Stimulated activated naive CD8-positive, alpha-beta T cell treated with anti-CD3 and anti-CD28 coated beads, Interleukin-15, amount 100 ng/mL, for 72 hours (primary cell): ENCODE results near the gene S100A6.

Source experiments
- ATAC-seq: fragments of 150-1000 bp; cut with Tn5 transposase; 2 replicates; pipeline ENCODE4 v1.10.0; 2021; ENCODE audit warnings: mild to moderate bottlenecking, moderate library complexity
- DNase-seq, 2 donors: peaks; one replicate each; pipeline ENCODE4 v3.0.0; 2021 to 2022
- H3K27ac Mint-ChIP-seq, 2 donors: one replicate each; pipeline ENCODE4 v1.8.0; 2022; ENCODE audit warnings: mild to moderate bottlenecking in 2 of 2, mixed read lengths in 2 of 2, moderate library complexity in 2 of 2
- H3K27me3 Mint-ChIP-seq: one replicate; pipeline ENCODE4 v1.8.0; 2022; ENCODE audit warnings: mixed read lengths
- H3K4me1 Mint-ChIP-seq: one replicate; pipeline ENCODE4 v1.8.0; 2022; ENCODE audit warnings: mild to moderate bottlenecking, mixed read lengths
- H3K4me3 Mint-ChIP-seq, 2 donors: one replicate each; pipeline ENCODE4 v1.8.0; 2022; ENCODE audit warnings: mild to moderate bottlenecking in 2 of 2, mixed read lengths in 2 of 2, moderate library complexity in 1 of 2
- H3K9me3 Mint-ChIP-seq, 2 donors: one replicate each; pipeline ENCODE4 v1.8.0; 2022; ENCODE audit warnings: mixed read lengths in 2 of 2

S100A6 gene

DNA sequence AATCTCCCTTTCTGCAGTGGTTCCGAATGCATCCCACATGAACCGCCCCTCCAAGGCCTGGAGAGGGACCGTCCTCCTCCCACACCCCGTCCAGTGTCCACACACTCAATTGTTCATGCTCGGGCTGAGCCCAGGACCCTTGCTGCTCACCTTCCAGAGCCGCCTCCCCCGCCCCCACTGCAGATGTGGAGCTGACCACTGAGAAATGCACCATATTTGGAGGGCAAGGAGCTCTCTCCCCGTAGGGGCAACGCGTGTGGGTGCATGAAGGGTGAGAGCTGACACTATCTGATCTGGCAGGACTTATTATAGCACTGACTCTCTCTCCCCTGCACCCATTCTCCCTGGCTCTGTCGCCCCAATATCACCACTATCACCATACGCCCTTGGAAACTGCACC is 17.3 kb upstream of the S100A6 start:
- Mint-ChIP-seq H3K27ac (no peak overlapping the region), H3K4me3 (no peak overlapping the region), H3K27me3 (no peaks in the 10 kb centered on the region), H3K4me1 (peaks cover 27% of the 10 kb centered on the region), H3K9me3 (no peaks in the 10 kb centered on the region)
- DNase-seq = no peak
- no peak for ATAC-seq

- Mint-ChIP-seq H3K4me1 (peaks cover 31% of the 10 kb centered on the region), H3K27me3 (no peaks in the 10 kb centered on the region), H3K9me3 (no peaks in the 10 kb centered on the region), H3K27ac (no peak overlapping the region), H3K4me3 (no peak overlapping the region)
- ATAC-seq (no peak), DNase-seq (no peak)
Observed at GRCh38 chr1:153552335-153552734, 16.5 kb upstream of the S100A6 start.

GRCh38 chr1:153550827-153551500 is 15.2 kb upstream of the S100A6 start:
- no peak overlapping the region for H3K4me3 Mint-ChIP-seq
- no peaks in the 10 kb centered on the region for H3K27me3 Mint-ChIP-seq
- H3K4me1 Mint-ChIP-seq = peaks cover 45% of the 10 kb centered on the region
- H3K27ac Mint-ChIP-seq = no peak overlapping the region
- ATAC-seq = no peak
- no peaks in the 10 kb centered on the region for H3K9me3 Mint-ChIP-seq
- no peak for DNase-seq

DNA sequence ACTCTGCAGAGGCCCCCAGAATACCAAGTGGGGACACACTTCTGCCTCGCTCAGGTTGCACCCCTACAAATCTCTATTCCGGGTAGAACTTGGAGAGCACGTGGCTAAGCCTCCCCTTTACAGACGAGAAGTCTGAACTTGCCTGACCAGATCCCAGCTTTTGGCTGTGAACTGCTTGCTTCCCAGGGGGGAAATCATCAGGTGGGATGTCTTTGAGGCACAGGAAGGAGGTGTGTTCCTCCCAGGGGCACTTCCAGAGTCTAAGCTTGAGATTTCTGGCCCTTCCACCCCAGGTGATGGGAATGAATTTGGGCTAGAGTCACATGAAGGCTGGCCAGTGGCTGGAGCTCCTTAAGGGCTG is 14.6 kb upstream of the S100A6 start:
- Mint-ChIP-seq H3K4me3 (no peak overlapping the region), H3K27ac (peak overlapping the region in 1 of 2 donors; percentile 82), H3K9me3 (no peaks in the 10 kb centered on the region), H3K4me1 (peaks cover 51% of the 10 kb centered on the region), H3K27me3 (no peaks in the 10 kb centered on the region)
- no peak for DNase-seq
- no peak for ATAC-seq

- Mint-ChIP-seq H3K9me3 (no peaks in the 10 kb centered on the region), H3K27ac (peak overlapping the region in 1 of 2 donors; percentile 82), H3K4me1 (peaks cover 56% of the 10 kb centered on the region), H3K4me3 (no peak overlapping the region), H3K27me3 (no peaks in the 10 kb centered on the region)
- no peak for ATAC-seq
- DNase-seq = no peak
Observed at GRCh38 chr1:153549741-153550397, 14.1 kb upstream of the S100A6 start.

- no peak within 1 kb of the TSS for H3K27ac Mint-ChIP-seq
- H3K9me3 Mint-ChIP-seq = no peaks in the 10 kb centered on the region
- no peaks in the 10 kb centered on the region for H3K27me3 Mint-ChIP-seq
- no peak within 1 kb of the TSS for H3K4me3 Mint-ChIP-seq
- DNase-seq (no peak), ATAC-seq (no peak)
- peaks cover 65% of the 10 kb centered on the region for H3K4me1 Mint-ChIP-seq
Observed at GRCh38 chr1:153548722-153549688, 13.2 kb upstream of the S100A6 start, which contains the start of gene S100A3. TSS of gene S100A3 (minus strand) at chr1:153549258. CDS start at chr1:153548485, 773 bp downstream.

DNA sequence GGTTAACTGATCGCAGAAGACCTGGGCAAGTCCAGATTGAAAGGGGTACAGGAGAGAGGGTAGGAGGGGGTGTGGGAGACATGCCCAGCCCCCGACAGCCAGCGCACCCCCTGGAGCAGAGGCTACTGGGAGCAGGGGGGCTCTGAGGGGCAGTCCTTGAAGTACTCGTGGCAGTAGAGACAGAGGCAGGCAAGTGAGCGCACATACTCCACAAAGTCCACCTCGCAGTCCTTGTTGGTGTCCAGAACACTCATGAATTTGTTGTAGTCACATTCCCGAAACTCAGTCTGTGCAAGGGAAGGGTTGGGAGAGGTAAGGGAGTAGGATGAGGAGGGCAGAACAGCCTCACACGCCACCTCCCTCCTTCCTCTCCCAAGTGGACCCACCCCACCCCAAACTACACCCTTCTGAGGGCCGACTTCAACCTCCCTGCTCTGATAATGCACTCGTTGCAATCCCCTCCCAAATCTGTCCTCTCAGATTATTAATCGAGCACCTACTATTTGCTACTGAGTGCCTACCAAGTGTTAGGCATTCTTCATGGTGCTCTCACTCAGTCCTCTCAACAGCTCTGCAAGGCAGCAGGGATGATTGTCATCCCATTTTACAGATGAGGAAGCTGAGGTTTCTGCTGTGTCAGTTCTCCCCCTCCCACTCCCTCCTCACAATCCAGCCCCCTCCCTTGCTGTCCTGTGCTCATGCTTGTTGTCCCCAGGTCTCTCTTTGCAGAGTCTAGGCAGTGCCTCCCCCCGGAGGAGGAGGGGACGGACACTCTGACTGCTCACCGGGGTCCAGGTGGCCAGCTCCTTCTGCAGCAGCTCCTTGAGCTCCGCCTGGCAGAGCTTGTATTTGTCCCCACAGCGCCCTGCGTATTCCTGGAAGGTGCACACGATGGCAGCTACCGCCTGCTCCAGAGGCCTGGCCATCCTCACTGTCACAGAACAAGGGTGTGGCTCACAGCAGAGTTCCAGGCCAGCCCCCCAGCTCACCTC is 12.1 kb upstream of the S100A6 start:
- H3K9me3 Mint-ChIP-seq = no peaks in the 10 kb centered on the region
- H3K4me3 Mint-ChIP-seq = no peak overlapping the region
- peaks cover 76% of the 10 kb centered on the region for H3K4me1 Mint-ChIP-seq
- no peak for ATAC-seq
- no peak for DNase-seq
- H3K27me3 Mint-ChIP-seq = no peaks in the 10 kb centered on the region
- peak overlapping the region in 1 of 2 donors; percentile 56 for H3K27ac Mint-ChIP-seq

DNA sequence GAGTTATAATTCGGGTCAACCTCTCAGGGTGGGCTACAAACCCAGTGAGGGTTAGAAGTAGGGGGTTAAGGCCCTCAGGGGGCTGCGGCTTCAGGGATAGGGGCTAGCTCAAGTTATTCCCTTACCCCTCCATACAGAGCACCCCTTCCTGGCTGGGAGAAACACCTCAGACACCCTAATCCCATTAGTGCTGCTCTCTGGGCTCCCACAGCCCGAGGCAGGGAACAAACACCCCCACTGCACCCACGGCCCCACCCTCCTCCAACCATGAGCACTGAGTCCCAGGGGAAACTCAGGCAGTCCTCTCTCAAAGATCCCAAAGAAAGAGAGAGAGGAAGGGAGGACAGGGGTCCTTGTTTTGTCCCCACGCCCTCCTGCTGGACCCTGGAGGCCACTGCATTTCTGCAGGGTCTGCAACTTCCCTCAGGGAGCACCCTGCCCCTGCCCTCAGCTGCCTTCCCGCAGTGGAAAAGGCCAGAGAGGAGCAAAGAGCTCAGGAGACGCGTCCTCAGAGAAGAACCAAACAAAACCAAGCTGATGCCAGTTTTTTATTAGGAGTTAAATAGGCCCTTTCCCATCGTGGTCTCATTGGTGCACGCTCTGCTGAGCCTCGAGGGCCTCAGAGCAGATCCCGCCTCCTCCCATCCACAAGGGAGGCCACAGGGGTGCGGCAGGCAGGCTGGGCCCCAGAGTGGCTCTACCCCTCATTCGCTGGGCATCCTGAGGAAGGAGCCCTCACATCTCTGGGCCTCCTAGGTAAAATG is 11.2 kb upstream of the S100A6 start:
- no peaks in the 10 kb centered on the region for H3K9me3 Mint-ChIP-seq
- ATAC-seq = no peak

DNA sequence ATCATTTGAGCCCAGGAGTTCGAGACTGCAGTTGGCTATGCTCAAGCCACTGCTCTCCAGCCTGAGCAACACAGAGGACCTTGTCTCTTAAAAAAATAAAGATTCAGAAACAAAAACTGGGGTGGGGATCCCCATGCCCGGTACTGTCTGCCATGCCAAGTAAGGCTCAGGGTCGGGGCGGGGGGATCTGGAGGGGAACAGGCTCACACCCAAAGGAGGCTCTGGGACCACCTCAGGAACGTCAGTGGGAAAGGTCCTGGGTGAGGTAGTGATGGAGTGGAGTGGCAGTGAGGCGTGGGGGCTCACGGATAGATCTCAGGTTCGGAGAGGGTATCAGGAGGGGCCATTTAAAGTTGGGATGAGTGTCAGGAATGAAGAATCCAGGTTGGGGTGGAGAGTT is 10.6 kb upstream of the S100A6 start:
- H3K4me1 Mint-ChIP-seq = peaks cover 91% of the 10 kb centered on the region
- no peaks in the 10 kb centered on the region for H3K27me3 Mint-ChIP-seq
- H3K4me3 Mint-ChIP-seq = peak overlapping the region in 1 of 2 donors; percentile 1
- H3K9me3 Mint-ChIP-seq = no peaks in the 10 kb centered on the region
- H3K27ac Mint-ChIP-seq = no peak overlapping the region
- DNase-seq (no peak), ATAC-seq (no peak)

More for the DNA sequence above, 11.2 kb upstream of the S100A6 start:
- Mint-ChIP-seq H3K27me3 (no peaks in the 10 kb centered on the region), H3K4me3 (peak overlapping the region in 1 of 2 donors; percentile 1), H3K4me1 (peaks cover 85% of the 10 kb centered on the region), H3K27ac (no peak overlapping the region)
- no peak for DNase-seq

GRCh38 chr1:153545067-153546055 is 9.6 kb upstream of the S100A6 start, which contains the start of gene S100A4:
TSS of gene S100A4 (minus strand) at chr1:153545806. CDS start at chr1:153544794, 1,012 bp downstream.
- DNase-seq (peak; percentile 89 to 94), ATAC-seq (peak; percentile 86)
- no peaks in the 10 kb centered on the region for H3K27me3 Mint-ChIP-seq
- no peaks in the 10 kb centered on the region for H3K9me3 Mint-ChIP-seq
- peak within 1 kb of the TSS; percentile 99 for H3K27ac Mint-ChIP-seq
- peaks cover 94% of the 10 kb centered on the region for H3K4me1 Mint-ChIP-seq
- H3K4me3 Mint-ChIP-seq = peak within 1 kb of the TSS; percentile 89 to 98

- Mint-ChIP-seq H3K9me3 (no peaks in the 10 kb centered on the region), H3K4me1 (peaks cover 97% of the 10 kb centered on the region), H3K27ac (peak overlapping the region; percentile 99), H3K27me3 (no peaks in the 10 kb centered on the region), H3K4me3 (peak overlapping the region; percentile 89 to 98)
- ATAC-seq = no peak
- no peak for DNase-seq
Observed at GRCh38 chr1:153544453-153545066, 8.8 kb upstream of the S100A6 start.

GRCh38 chr1:153543736-153544135 is 7.9 kb upstream of the S100A6 start:
- Mint-ChIP-seq H3K9me3 (no peaks in the 10 kb centered on the region), H3K27ac (no peak overlapping the region), H3K4me3 (peak overlapping the region; percentile 31 to 89), H3K4me1 (peaks cover 92% of the 10 kb centered on the region), H3K27me3 (no peaks in the 10 kb centered on the region)
- DNase-seq = no peak
- ATAC-seq = no peak
